K562 (cell line): ENCODE data around the gene RHD. TPM values are rescaled to one million over a fixed set of nuclear protein-coding genes. Genes with fewer than 3 reads are reported as not detected.

ENCODE experiments used
- CSDE1 ChIP-seq, 2 experiments: fragments of 450-650 bp; IDR thresholded peaks; 2 replicates each; pipeline ENCODE4 v1.6.1; 2016; ENCODE audit warnings: mild to moderate bottlenecking in 1 of 2
- GABPB2 ChIP-seq: fragments of 250-450 bp; sonication (Bioruptor Pico); conservative IDR thresholded peaks from 2 replicates; pipeline ENCODE4 v1.5.1; 2021; ENCODE audit warnings: mild to moderate bottlenecking
- JUND ChIP-seq, 2 experiments: IDR thresholded peaks; 2 replicates in 1 of 2; 3 replicates in 1 of 2; pipeline ENCODE4 v1.6.1; 2011; ENCODE audit warnings: borderline replicate concordance in 2 of 2, low read depth in 2 of 2, low read length in 2 of 2, improper control_type of control experiment in 1 of 2, missing biosample characterization in 1 of 2, missing genetic modification characterization in 1 of 2, missing genetic modification reagents in 1 of 2
- MECOM ChIP-seq: fragments of 250-450 bp; sonication (Bioruptor Pico); IDR thresholded peaks from 2 replicates; pipeline ENCODE4 v1.8.0; 2022; ENCODE audit warnings: inconsistent platforms
- NFIC ChIP-seq: fragments of 450-650 bp; IDR thresholded peaks from 2 replicates; pipeline ENCODE4 v1.6.1; 2017; ENCODE audit warnings: mild to moderate bottlenecking, inconsistent platforms
- POLR2AphosphoS5 ChIP-seq: IDR thresholded peaks from 2 replicates; pipeline ENCODE4 v1.6.1; 2011; ENCODE audit warnings: mild to moderate bottlenecking, low read depth, low read length, moderate library complexity; ENCODE audit not compliant: control insufficient read depth, insufficient read depth
- PTBP1 ChIP-seq: fragments of 200-400 bp; formaldehyde crosslinking; IDR thresholded peaks from 2 replicates; pipeline ENCODE4 v1.6.1; 2017; ENCODE audit warnings: low read depth, low read length
- ZNF668 ChIP-seq: fragments of 250-450 bp; sonication (Bioruptor Pico); IDR thresholded peaks from 2 replicates; pipeline ENCODE4 v1.8.0; 2022; ENCODE audit warnings: mild to moderate bottlenecking, inconsistent platforms
- polyA plus RNA-seq, 8 experiments: library from polyadenylated mRNA; depleted of rRNA in 4 of 8; stranded (reverse) in 5 of 8; unstranded in 3 of 8; fragments of >200 nt; fragmentation: Nextera tagmentation in 2 of 8; fragmentation: Illumina TruSeq in 1 of 8; extraction: Ambion mirVana in 2 of 8; extraction: Trizol in 1 of 8; gene quantifications; 2 replicates each; pipeline versions ENCODE4 v1.2.1 to v1.2.3, GENCODE V29; 2011 to 2014; ENCODE audit warnings: inconsistent platforms in 1 of 8, missing spikeins in 1 of 8
- total RNA-seq, 7 experiments: library from RNA; depleted of rRNA in 6 of 7; stranded (reverse); fragments of >200 nt in 6 of 7; fragmentation: Illumina TruSeq in 2 of 7; extraction: Trizol in 2 of 7; gene quantifications; 2 replicates each; pipeline versions ENCODE4 v1.2.1 to v1.2.3, GENCODE V29; 2011 to 2021; ENCODE audit warnings: low replicate concordance in 1 of 7
- TF ChIP-seq, protein P1 (sequence below): fragments of 450-650 bp; formaldehyde crosslinking; conservative IDR thresholded peaks from 2 replicates; pipeline ENCODE4 v1.4.0; 2022; ENCODE audit warnings: mild to moderate bottlenecking, missing genetic modification characterization
- TF ChIP-seq, protein P2 (sequence below), 2 experiments: fragments of 450-650 bp; formaldehyde crosslinking in 1 of 2; IDR thresholded peaks; 2 replicates each; pipeline versions ENCODE4 v1.4.0 to v1.6.1; 2014 to 2020; ENCODE audit warnings: mild to moderate bottlenecking in 2 of 2, borderline replicate concordance in 1 of 2, low read depth in 1 of 2
- TF ChIP-seq, protein P3 (sequence below): sonication (generic); formaldehyde crosslinking; IDR thresholded peaks from 2 replicates; pipeline ENCODE4 v1.8.0; 2022; ENCODE audit warnings: mild to moderate bottlenecking, missing genetic modification reagents, borderline replicate concordance

RHD gene
- total and polyA plus RNA-seq, 9 of the 15 experiments (the other 6 are each of a cell fraction or from before 2014, with no cell fraction given) = 8.8 to 32.4 (median 15.0) TPM

DNA sequence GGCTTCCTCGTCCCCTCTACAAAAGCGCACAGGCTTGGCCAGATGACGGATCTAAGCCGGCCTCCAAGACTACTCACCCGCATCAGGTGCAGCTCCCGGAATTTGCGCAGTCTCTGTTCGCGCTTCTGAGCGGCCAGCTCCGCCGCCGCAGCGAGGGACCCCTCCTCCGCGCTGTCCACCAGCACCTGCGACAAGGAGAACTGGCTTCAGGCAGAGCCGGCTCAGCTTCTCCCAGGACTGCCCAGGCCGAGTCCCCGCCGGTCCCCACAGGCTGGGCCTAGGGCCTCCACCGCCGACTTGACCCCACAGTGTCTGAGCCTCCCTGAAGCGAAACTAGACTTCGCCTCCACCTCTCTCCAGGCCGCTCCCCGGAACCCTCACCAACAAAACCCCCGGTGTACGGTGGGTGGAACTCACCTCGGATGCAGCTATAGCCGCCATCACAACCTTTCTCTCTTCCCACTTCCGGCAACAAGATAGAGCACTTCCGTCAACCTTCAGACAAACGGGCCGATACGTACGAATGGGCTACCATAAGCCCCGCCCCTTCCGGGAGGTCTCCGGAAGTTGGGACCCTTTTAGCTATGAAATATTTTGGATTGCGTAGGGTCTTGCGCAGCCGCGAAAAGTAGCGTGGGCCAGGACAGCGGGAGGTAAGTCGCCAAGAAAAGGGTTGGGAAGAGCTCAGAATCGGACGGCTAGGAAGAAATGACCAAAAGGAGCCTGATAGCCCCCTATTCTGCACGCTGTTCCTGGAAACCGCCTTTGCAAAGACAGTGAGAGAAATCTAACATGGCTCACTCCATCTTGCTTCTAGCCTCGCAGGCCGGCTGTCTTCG is 40.1 kb upstream of the RHD start, which contains the start of gene SYF2 (continued):
- TF ChIP-seq, protein P1, sequence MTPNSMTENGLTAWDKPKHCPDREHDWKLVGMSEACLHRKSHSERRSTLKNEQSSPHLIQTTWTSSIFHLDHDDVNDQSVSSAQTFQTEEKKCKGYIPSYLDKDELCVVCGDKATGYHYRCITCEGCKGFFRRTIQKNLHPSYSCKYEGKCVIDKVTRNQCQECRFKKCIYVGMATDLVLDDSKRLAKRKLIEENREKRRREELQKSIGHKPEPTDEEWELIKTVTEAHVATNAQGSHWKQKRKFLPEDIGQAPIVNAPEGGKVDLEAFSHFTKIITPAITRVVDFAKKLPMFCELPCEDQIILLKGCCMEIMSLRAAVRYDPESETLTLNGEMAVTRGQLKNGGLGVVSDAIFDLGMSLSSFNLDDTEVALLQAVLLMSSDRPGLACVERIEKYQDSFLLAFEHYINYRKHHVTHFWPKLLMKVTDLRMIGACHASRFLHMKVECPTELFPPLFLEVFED (CRISPR knock-in tag) = peak; percentile 49; the same call in 1 of the 2 replicates
- TF ChIP-seq, protein P2, sequence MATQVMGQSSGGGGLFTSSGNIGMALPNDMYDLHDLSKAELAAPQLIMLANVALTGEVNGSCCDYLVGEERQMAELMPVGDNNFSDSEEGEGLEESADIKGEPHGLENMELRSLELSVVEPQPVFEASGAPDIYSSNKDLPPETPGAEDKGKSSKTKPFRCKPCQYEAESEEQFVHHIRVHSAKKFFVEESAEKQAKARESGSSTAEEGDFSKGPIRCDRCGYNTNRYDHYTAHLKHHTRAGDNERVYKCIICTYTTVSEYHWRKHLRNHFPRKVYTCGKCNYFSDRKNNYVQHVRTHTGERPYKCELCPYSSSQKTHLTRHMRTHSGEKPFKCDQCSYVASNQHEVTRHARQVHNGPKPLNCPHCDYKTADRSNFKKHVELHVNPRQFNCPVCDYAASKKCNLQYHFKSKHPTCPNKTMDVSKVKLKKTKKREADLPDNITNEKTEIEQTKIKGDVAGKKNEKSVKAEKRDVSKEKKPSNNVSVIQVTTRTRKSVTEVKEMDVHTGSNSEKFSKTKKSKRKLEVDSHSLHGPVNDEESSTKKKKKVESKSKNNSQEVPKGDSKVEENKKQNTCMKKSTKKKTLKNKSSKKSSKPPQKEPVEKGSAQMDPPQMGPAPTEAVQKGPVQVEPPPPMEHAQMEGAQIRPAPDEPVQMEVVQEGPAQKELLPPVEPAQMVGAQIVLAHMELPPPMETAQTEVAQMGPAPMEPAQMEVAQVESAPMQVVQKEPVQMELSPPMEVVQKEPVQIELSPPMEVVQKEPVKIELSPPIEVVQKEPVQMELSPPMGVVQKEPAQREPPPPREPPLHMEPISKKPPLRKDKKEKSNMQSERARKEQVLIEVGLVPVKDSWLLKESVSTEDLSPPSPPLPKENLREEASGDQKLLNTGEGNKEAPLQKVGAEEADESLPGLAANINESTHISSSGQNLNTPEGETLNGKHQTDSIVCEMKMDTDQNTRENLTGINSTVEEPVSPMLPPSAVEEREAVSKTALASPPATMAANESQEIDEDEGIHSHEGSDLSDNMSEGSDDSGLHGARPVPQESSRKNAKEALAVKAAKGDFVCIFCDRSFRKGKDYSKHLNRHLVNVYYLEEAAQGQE (IDR thresholded peaks at IDR 0.05; ENCODE audit: borderline replicate concordance) = peak; percentile 27
- TF ChIP-seq, protein P2 (CRISPR knock-in tag; IDR thresholded peaks at IDR 0.05; ENCODE audit: low read depth) = no peak
- TF ChIP-seq MECOM (peak; percentile 83), POLR2AphosphoS5 (peak; percentile 87), GABPB2 (no peak; the same call in 1 of the 2 replicates), ZNF668 (CRISPR knock-in tag) (no peak), CSDE1 (IDR thresholded peaks at IDR 0.05) (no peak), JUND (IDR thresholded peaks at IDR 0.05; ENCODE audit: borderline replicate concordance, low read depth, low read length) (peak; percentile 48), JUND (tag; IDR thresholded peaks at IDR 0.05; ENCODE audit: borderline replicate concordance, low read depth, low read length) (no peak; the same call in 2 of the 3 replicates), PTBP1 (0 out of 2 replicates have a peak, but pooled peaks have one; percentile 47), NFIC (no peak)
- TF ChIP-seq, protein P3, sequence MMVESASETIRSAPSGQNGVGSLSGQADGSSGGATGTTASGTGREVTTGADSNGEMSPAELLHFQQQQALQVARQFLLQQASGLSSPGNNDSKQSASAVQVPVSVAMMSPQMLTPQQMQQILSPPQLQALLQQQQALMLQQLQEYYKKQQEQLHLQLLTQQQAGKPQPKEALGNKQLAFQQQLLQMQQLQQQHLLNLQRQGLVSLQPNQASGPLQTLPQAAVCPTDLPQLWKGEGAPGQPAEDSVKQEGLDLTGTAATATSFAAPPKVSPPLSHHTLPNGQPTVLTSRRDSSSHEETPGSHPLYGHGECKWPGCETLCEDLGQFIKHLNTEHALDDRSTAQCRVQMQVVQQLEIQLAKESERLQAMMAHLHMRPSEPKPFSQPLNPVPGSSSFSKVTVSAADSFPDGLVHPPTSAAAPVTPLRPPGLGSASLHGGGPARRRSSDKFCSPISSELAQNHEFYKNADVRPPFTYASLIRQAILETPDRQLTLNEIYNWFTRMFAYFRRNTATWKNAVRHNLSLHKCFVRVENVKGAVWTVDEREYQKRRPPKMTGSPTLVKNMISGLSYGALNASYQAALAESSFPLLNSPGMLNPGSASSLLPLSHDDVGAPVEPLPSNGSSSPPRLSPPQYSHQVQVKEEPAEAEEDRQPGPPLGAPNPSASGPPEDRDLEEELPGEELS (CRISPR knock-in tag) = no peak
